HG02678 (cell line): ENCODE data around the gene TSC22D2.

ENCODE experiments used
- ATAC-seq: cut with Tn5 transposase; IDR thresholded peaks from one replicate; pipeline ENCODE4 v1.9.1; 2021; ENCODE audit warnings: mild to moderate bottlenecking, moderate library complexity; ENCODE audit not compliant: unreplicated experiment

The TSC22D2 gene

DNA sequence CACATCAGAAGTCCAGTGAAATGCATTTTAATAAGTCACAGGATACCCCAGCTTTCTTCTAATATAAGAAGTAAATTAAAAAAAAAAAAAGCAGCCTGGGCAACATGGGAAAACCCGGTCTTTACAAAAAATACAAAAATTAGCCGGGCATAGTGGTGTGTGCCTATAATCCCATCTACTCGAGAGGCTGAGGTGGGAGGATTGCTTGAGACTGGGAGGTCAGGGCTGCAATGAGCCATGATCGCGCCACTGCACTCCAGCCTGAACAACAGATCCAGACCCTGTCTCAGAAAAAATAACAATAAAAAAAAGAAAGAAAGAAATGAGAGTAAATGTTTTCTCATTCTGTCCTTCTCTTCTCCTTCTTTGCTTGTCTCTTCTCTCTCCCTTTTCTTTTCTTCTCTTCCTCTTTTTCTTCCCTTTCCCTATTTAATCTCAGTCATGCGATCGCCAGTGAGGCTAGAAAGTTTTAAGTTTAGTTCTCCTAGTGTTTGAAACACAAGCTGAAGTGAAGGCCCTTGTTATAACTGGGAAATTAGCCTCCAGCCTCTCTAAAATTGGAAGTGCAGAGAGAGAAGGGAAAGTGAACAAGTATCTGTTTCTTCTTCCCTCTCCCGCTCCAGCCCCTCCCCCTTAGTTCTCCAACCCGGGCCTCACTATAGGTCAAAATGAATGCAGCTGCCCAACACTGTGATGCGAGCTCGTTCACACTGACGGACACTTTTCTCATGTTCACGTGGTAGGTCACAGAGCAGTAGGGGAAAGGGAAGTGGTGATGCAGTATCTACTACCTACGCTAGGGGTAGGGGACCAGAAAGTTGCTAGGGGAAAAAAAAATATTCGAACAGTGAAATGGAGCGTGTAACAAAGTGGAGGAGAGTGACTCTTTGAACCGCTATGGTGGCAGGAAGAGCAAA is 23.5 kb upstream of the TSC22D2 start:
- ATAC-seq, result peak; percentile 96

DNA sequence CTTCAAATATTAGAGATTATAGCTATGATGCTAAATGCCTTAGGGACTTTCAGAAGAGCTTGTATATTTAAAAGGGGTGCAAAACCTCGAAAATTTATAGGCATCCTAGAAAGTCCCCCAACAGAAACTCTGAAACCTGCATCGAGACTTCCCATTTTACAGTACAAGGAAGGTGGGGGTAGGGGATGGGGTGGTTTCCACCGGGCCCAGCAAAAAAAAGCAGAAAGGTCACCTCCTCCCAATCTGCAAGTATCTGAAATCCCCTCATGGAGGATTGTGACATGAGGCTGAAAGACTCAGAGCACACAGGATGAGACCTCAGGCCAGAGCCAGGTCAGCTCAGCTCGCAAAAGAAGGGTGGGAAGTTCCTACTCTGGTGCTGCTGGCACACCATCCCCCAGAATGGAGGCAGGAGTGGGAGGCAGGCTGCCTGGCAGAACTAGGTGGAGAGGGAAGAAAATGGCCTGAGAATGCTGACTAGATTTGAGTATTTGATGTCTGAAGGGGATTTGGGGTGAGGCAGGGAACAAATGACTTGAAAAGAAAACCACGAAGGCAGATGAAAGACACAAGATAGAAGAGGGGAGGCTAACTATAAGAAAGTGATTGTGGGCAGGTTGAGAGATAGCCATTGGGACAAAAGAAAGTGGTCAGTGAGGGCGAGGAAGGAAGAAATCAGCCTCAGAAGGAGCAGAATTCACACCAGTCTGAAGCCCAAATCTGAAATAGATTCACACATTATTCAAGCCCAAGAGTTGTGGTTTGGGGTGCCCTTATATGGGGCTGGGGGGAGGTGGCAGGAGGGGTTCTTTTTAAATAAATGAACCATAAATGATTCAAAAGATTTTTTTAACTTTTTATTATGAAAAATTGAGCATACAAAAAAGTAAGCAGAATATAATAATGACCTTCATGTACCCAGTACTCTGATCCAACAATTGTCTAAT is 22.5 kb upstream of the TSC22D2 start:
- peak; percentile 46 for ATAC-seq

- no peak for ATAC-seq
Measured at GRCh38 chr3:150388498-150389418, 19.3 kb upstream of the TSC22D2 start.

DNA sequence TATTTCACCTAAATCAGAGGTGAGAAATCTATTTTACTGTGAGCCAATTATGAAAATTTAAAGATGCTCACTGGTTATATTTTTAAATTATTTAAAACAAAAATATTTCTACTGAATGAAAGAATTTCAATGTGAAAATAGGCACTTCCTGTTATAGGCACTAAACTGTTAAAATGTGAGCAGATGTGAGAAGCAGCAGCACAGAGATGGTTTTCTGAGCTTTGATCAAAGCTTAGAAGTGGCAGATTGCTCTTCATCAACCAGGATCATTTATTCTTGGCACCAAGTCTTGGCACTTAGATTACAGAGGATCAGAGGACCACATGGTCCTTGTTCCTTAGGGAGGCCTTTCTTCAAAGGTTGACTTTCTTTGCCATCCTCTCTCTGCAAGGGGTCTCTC is 18.0 kb upstream of the TSC22D2 start:
- ATAC-seq, result no peak

GRCh38 chr3:150391161-150391560 is 16.9 kb upstream of the TSC22D2 start:
- ATAC-seq, result no peak

DNA sequence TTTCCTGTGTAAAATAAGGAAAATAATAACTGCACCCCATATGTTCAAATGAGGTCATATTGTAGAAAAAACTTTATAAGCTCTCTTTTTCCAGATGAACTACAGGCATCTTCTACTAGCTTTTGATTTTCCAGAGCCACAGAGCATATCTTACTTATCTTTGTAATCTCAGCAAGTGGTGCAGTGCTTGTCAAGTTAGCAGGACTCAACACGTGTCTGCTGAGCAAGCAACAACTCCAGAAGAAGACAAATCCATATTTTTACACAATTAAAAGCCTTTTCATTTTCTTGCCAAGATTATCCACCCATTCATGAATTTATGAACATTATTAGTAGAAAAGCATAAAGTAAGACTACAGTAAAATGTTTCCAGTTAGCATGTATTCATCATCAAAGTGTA is 14.4 kb upstream of the TSC22D2 start:
- ATAC-seq, result no peak

- ATAC-seq, result no peak
Measured at GRCh38 chr3:150394606-150395005, 13.5 kb upstream of the TSC22D2 start.

DNA sequence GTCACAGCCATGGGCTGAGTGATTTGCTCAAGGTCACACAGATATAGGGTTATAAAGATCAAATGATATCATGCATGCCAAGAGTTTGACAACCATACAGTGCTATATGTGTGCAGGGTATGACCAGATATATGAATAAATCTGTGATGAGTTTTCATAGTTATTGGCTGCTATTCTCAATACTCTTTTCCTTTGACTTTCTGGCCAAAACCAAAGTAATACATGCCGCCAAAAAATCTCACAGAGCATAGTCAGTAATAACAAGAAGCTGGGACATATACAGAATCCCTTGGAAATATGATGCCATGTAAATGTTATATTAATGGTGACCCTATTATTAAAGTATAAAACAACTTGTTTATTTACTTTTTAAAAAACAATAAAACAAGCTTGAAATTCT is 11.6 kb upstream of the TSC22D2 start:
- no peak for ATAC-seq

GRCh38 chr3:150396956-150397550 is 11.0 kb upstream of the TSC22D2 start:
- ATAC-seq, result no peak

- ATAC-seq, result no peak
Measured at GRCh38 chr3:150399060-150399459, 9.0 kb upstream of the TSC22D2 start.

DNA sequence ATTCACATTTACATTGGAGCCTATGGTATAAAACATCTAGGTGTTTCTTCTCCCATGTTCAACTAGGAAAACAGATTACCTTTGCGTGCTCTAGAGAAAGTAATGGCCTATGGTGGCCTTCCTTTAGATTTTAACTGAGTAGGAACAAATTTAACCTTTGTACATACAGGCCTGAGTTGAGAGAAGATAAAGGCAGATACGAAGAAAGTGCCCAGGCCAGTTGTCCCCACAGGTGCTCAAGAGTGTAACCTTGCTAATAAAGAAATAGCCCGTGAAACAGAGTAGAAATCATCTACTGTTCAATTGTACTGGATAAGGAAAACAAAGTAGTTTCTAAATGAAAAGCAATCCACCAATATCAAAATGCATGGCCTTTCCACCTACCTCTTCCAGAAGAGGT is 6.8 kb upstream of the TSC22D2 start:
- no peak for ATAC-seq

DNA sequence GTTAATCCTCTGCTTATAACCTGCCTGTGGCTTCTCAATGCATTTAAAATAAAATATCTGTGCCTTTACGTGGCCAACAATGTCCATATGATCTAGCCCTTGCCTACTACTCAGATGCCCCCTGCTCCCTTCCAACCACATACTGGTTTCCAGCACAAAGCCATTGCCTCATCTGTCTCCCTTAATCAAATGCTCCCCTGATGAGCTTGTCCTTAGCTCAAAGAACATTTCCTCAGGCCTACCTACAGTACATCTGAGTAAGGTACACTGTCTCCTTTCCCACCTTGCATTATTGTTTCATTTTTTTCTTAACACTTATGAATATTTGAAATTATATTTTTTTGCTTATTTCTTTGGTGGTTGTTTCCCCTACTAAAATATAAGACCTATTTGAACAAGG is 5.9 kb upstream of the TSC22D2 start:
- no peak for ATAC-seq

GRCh38 chr3:150404023-150404422 is 4.1 kb upstream of the TSC22D2 start:
- ATAC-seq, result no peak

- no peak for ATAC-seq
Measured at GRCh38 chr3:150407051-150407807, 869 bp upstream of the TSC22D2 start.

GRCh38 chr3:150407808-150408220 is 284 bp upstream of the TSC22D2 start:
- peak; percentile 3 for ATAC-seq

- no peak for ATAC-seq
Measured at GRCh38 chr3:150409125-150409511, 1.0 kb downstream of the TSC22D2 start.

- peak; percentile 34 for ATAC-seq
Measured at GRCh38 chr3:150409512-150410310, 1.6 kb downstream of the TSC22D2 start.

GRCh38 chr3:150410311-150411105 is 2.4 kb downstream of the TSC22D2 start:
- ATAC-seq, result peak; percentile 1
